Measurements from ENCODE around the gene MNAT1. TPM values are rescaled to one million over a fixed set of nuclear protein-coding genes. Genes with fewer than 3 reads are reported as not detected.

Gene MNAT1
- total and polyA plus RNA-seq, 9 of the 15 experiments (the other 6 are each of a cell fraction or from before 2014, with no cell fraction given): 37.8 to 83.3 (median 60.4) TPM

DNA sequence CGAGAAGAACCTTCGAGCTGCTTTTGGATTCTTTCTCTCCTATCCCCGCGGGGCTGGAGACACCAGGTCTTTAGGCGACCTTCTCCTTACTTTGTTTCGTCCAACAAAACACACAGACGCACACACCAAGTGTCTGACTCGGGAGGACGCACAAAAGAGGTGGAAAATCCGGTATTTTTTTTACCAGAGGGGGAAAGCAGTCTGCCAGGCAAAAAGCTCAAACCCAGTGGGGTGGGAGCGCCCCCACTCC lies 12.5 kb upstream of the MNAT1 start:
- Histone ChIP-seq H3K4me2 (ENCODE audit: insufficient read depth, low read length) (peak overlapping the region; percentile 74), H3K9me3 (replicated peaks; ENCODE audit: control insufficient read depth, insufficient read depth, low read depth, low read length) (no peaks in the 10 kb centered on the region), H3K4me1 (replicated peaks in 1 of 2; ENCODE audit: control insufficient read depth in 2 of 2, insufficient read depth in 2 of 2, low read length in 2 of 2) (peaks cover 3 to 27% of the 10 kb centered on the region in 2 experiments; a peak in 4 of 5 replicates), H3K36me3 (ENCODE audit: control insufficient read depth, insufficient read depth, low read length) (peaks cover 38% of the 10 kb centered on the region), H3K27ac (ENCODE audit: extremely low read depth, low read depth, low read length) (peak overlapping the region; percentile 81), H2AFZ (ENCODE audit: low read depth, low read length) (peak overlapping the region; percentile 86), H4K20me1 (replicated peaks; ENCODE audit: control insufficient read depth, insufficient read depth, low read length) (0 out of 2 replicates have a peak, but pooled peaks cover 4% of the 10 kb centered on the region), H3K4me3 (peak overlapping the region; percentile 67), H3K27me3 (ENCODE audit: control insufficient read depth in 2 of 2, insufficient read depth in 2 of 2, low read length in 2 of 2) (no peaks in the 10 kb centered on the region), H3K9ac (ENCODE audit: insufficient read depth in 1 of 2, low read depth in 2 of 2, low read length in 2 of 2) (peak overlapping the region; percentile 71 to 98), H3K79me2 (ENCODE audit: control insufficient read depth, insufficient read depth, low read length) (peaks cover 48% of the 10 kb centered on the region), H3K9me1 (ENCODE audit: control insufficient read depth, insufficient read depth, low read length) (no peaks in the 10 kb centered on the region)
- no peak for FAIRE-seq
- ATAC-seq: no peak
- 19% methylated on average over 9 of the region's 11 CpGs for WGBS (ENCODE audit: insufficient coverage, low coverage, missing lambda C conversion rate)
- ChIA-PET CTCF (ENCODE audit: low intra/inter-chr PET ratio) (no interaction called here), POLR2A (no interaction called here)
- BruUV-seq (replicated peaks): TSS peak; percentile 7
- intact Hi-C loops (cut with micrococcal nuclease): loop anchor here (5.0 kb wide), 2 partner anchors 265 to 305 kb away; no protein-coding TSS in a partner anchor
- in situ Hi-C loops (cut with MboI): no loop called here
- DNase-seq (ENCODE audit: extremely low read depth in 1 of 4, low spot score in 3 of 4): no peak
- no peak for TF ChIP-seq MEIS2 (IDR thresholded peaks at IDR 0.05; ENCODE audit: partially characterized antibody)
- TF ChIP-seq GATA2 (CRISPR knock-in tag; IDR thresholded peaks at IDR 0.05): no peak
- TF ChIP-seq, protein P1, sequence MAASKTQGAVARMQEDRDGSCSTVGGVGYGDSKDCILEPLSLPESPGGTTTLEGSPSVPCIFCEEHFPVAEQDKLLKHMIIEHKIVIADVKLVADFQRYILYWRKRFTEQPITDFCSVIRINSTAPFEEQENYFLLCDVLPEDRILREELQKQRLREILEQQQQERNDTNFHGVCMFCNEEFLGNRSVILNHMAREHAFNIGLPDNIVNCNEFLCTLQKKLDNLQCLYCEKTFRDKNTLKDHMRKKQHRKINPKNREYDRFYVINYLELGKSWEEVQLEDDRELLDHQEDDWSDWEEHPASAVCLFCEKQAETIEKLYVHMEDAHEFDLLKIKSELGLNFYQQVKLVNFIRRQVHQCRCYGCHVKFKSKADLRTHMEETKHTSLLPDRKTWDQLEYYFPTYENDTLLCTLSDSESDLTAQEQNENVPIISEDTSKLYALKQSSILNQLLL (CRISPR knock-in tag; IDR thresholded peaks at IDR 0.05; ENCODE audit: borderline replicate concordance): no peak
- TF ChIP-seq SMARCE1 (IDR thresholded peaks at IDR 0.05): no peak
- TF ChIP-seq SMC3 (conservative IDR thresholded peaks at IDR 0.05; ENCODE audit: insufficient read depth, low read depth, low read length): no peak
- no peak for TF ChIP-seq RBM17 (IDR thresholded peaks at IDR 0.05; ENCODE audit: borderline replicate concordance, low read depth, low read length)
- TF ChIP-seq, protein P2, sequence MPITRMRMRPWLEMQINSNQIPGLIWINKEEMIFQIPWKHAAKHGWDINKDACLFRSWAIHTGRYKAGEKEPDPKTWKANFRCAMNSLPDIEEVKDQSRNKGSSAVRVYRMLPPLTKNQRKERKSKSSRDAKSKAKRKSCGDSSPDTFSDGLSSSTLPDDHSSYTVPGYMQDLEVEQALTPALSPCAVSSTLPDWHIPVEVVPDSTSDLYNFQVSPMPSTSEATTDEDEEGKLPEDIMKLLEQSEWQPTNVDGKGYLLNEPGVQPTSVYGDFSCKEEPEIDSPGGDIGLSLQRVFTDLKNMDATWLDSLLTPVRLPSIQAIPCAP (CRISPR knock-in tag; IDR thresholded peaks at IDR 0.05; ENCODE audit: borderline replicate concordance): no peak
- no peak for TF ChIP-seq TEAD2 (tag; IDR thresholded peaks at IDR 0.05)
- TF ChIP-seq MTA2 (IDR thresholded peaks at IDR 0.05; ENCODE audit: low read depth): no peak
- no peak for TF ChIP-seq NCOA2 (IDR thresholded peaks at IDR 0.05; ENCODE audit: partially characterized antibody in 2 of 2)
- TF ChIP-seq, protein P3, sequence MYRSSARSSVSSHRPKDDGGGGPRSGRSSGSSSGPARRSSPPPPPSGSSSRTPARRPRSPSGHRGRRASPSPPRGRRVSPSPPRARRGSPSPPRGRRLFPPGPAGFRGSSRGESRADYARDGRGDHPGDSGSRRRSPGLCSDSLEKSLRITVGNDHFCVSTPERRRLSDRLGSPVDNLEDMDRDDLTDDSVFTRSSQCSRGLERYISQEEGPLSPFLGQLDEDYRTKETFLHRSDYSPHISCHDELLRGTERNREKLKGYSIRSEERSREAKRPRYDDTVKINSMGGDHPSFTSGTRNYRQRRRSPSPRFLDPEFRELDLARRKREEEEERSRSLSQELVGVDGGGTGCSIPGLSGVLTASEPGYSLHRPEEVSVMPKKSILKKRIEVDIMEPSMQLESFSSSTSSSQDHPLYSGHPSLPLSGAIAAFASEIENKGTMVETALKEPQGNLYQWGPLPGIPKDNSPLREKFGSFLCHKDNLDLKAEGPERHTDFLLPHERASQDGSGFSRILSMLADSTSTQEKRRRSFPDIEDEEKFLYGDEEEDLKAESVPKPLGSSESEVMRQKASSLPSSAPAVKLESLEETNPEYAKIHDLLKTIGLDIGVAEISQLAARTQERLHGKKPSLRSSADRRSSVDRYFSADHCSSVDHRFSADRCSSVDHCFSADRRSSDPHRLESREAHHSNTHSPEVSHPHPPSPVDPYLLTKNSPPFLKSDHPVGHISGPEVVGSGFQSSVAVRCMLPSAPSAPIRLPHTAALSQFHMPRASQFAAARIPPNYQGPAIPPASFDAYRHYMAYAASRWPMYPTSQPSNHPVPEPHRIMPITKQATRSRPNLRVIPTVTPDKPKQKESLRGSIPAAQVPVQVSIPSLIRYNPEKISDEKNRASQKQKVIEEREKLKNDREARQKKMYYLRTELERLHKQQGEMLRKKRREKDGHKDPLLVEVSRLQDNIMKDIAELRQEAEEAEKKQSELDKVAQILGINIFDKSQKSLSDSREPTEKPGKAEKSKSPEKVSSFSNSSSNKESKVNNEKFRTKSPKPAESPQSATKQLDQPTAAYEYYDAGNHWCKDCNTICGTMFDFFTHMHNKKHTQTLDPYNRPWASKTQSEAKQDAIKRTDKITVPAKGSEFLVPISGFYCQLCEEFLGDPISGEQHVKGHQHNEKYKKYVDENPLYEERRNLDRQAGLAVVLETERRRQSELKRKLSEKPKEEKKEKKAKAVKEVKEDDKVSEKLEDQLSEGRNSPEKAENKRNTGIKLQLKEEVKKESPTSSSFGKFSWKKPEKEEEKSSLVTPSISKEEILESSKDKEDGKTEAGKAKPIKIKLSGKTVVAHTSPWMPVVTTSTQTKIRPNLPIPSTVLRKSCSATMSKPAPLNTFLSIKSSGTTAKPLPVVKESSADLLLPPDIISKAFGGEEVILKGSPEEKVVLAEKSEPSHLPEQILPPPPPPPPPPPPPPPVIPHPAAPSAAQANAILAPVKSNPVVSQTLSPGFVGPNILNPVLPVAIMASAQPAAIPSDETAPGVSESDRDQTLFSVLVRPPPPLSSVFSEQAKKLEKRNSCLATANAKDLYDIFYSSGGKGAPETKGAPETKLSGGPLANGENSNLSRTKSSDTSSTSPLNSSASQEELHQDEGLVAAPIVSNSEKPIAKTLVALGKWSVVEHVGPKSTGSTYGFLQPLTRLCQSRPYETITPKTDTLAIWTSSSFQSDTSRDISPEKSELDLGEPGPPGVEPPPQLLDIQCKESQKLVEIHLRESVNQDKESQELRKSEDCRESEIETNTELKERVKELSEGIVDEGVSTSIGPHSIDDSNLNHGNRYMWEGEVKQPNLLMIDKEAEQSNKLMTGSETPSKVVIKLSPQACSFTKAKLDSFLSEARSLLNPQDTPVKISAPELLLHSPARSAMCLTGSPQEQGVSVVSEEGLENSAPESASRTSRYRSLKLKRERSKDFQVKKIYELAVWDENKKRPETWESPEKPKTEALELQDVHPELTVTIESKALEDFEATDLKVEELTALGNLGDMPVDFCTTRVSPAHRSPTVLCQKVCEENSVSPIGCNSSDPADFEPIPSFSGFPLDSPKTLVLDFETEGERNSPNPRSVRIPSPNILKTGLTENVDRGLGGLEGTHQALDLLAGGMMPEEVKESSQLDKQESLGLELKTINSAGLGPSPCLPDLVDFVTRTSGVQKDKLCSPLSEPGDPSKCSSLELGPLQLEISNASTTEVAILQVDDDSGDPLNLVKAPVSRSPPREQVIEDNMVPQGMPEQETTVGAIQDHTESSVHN (IDR thresholded peaks at IDR 0.05; ENCODE audit: borderline replicate concordance in 1 of 2, low read depth in 1 of 2): no peak
- TF ChIP-seq ZFPM2 (CRISPR knock-in tag; IDR thresholded peaks at IDR 0.05): no peak

Data from K562 (cell line).